ENCODE results near the gene AGBL4.

Gene AGBL4

DNA sequence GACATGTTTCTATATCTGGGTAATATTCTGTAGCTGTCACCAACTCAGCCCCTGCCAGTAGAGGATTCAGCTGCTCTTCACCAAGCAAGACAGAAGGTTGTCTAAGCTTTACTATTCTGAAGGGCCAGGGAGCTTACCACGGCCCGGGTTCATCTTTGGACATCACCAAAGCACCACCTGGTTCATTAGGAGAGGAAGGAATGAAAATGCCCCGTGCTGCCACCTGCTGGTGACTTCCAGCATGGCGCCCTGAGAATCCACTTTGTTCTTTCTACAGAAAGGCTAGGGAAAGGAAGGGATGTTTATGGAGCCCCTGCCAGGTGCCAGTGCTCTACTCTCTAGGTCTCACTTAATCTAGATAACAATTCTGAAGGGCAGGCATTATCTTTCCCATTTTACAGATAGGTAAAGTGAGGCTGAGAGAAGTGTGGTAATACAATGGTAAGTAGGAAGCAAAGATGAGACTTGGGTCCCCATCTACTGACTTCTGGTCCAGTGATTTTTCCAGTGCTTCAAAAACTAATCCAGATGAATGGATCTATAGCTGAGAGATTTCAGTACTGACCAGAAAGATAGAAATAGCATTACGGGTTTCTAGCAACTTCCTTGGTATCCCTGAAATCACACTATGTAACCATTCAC is 1326.6 kb downstream of the AGBL4 start:
- peak; percentile 43 for DNase-seq

DNA sequence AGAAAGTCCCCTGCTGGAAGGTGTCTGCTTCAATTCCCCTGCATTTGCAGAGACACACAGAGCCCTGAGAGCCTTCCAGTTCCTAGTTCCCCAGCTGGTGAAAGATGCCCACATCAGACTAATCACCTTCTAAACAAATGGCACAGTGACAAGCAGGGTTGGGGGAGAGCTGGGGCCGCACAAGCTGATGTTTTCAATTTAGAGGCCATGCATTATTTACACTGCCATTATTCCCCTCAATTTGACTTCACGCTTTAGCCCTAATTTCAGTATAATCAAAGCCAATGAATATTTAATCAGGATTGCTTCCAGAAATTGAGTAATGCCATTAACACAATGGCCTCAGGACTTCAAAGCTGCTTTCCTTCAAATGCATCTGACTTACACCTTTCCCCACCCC is 1328.6 kb downstream of the AGBL4 start:
- no peak for DNase-seq

DNA sequence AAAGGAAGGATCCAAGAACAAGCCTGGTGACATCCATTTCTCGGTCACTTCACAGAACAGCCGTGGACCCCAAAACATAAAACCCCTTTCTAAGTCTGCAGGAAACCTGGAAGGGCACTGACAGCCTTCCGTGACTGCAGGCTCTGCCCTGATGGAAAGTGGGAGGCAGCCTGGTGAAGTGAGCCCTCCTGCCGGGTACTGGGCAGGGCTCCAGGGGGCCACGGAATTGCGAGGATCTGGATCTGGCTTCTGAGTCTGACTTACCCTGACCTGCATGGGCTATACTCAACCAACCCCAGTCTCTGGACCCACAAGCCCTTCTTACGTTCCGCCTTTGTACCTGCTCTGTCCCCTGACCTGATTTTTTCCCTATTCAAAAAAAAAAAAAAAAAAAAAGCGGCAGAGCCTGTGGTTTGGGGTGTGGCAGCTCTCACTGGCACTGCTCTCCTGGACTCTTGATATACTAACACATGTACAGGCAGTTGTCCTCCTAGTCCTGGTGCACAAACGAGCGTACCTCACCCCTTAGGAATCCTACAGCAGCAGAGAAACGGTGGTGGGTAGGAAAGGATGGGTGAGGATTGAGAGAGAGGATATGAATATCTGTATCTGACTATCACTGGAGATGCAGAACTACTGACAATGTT is 1330.0 kb downstream of the AGBL4 start:
- no peak for DNase-seq

DNA sequence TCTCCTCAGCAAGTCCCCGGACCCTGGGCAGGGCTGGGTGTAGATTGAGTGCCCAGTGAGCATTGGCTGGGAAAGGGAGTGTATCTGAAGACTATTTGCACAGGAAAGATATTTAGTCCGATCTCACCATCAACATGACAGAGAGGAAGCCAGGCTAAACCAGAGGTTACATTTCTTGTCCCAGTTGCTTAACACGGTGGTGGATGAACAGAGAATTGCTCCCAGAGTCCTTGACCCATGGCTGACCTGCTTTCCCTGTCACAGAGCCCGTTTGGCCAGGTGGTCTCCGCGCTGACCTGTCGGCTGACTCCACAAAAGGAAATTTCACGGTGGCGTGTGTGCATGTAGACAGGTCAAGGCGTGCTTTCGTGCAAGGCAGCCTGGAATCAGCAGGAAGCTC is 1330.6 kb downstream of the AGBL4 start:
- DNase-seq: no peak

DNA sequence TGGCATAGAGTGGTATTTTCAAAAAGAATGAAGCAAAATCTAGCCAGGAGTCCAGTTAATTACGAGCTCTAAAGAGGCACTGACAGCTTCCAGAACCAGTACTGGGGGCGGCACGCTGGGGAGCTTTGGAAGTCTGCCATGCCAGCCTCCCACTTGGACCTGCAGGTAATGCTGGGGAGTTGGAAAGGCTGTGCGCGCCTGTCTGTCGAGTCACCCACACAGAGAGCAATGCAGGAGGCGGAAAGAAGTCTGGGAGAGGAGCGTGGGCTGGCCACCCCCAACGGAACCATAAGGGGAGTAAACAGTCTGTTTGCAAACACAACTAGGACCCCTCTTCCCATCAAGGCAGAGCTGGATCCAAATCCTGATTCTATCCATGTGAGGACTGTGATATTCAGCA is 1331.5 kb downstream of the AGBL4 start:
- DNase-seq: no peak

DNA sequence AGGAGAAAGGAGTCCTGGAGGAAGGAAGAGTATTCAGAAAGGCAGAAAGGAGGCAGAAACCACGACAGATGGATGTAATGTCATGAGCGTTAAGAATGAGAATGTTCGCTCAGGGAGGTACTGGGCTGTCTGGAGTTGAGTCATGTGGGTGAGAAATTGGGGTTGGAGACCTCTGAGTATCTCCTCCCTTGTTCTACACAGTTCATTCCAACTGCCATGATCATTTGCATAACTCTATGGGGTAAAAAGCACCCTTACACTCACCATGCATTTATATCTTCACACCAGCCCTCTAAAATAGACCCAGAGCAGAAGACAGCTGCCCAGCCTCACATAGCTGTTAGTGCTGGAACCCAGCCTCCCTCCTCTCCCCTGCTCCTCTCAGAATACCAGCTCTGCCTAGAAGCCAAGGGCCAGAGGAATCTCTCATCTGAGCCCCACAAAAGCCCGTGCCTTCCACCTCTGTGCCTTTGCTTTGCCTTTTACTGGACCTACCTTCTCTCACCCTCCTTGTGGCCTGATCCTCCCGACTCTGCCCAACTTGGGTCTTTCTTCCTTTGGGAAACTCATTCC is 1332.2 kb downstream of the AGBL4 start:
- DNase-seq: no peak

DNA sequence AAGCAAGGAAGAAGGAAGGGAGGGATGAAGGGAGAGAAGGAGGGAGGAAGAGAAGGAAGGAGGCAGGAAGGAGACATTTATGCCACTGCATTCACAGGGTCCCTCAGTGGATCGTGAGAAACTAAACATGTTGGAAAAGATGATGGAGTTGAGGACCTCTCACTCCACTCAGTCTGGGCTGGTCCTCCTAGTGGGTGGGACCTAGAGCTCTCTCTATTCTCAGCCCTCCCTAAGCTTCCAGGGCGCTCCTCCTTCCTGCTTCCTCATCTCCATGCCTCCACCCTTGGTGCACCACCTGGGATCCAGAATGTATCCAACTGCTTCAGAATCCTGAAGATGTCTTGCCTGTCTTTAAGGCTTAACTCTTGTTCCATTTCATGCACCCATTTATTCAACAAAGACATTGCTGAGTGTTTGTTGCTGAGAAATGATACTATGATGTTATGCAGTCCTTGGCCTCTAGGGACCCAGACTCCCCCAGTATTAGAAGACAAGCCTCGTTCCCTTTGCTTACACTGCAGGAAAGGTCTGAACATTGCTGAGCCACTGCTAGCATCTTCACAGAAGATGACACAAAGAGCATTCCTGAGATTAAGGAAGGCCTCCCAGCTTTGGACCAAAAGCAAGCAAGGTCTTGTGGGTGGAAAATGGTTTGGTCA is 1335.5 kb downstream of the AGBL4 start:
- DNase-seq: no peak

DNA sequence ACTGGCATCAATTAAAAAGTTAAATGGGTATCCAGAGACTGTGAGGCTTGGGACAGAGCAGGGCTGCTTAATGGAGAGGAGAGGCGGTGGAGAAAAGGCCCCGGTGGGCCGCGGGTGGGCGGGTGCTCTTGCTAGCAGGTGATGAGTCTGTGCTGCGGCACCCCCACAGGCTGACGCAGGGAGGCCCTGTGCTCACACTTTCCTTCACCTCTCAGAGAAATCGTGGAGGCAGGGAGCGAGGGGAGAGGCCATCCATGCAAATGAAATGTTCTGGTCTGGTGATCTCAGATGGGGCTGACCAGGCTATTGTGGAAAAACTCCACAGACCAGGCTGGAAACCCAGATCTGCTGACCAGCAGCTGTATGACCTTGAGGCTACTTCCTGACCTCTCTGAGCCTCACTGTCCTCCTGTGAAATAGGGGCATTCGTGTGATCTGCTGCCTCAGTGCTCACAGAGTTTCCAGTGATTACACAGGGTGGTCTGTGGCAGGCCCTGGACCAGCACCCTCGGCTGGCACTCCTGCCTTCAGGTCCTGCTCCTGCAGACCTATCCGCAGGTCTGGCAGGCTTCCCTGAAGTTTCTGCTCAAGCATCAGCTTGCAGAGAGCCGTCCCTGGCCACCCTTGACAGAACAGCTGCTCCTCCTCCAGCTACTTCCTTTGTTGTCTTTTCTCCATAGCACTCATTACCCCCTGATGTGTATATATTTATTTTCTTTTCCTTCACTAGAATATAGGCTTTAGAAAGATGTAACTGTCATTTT is 1336.3 kb downstream of the AGBL4 start:
- no peak for DNase-seq

DNA sequence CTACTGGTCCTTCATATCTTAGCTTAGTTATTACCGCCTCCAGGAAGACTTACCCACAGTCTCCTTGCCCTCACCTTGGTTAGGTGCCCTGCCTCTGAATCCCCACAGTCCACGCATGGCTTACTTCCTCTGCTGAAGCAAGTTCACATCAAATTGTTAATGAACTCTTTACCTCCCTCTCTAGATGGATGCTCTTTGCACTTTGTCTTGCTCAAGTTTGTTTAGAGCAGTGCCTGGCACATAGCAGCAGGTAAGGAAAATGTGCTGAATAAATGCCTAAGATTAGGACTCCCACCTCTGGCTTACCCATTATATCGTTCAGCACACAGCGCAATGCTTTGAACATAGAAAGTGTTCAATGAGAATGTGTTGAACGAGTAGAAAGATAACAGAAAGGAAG is 1337.6 kb downstream of the AGBL4 start:
- DNase-seq: no peak

DNA sequence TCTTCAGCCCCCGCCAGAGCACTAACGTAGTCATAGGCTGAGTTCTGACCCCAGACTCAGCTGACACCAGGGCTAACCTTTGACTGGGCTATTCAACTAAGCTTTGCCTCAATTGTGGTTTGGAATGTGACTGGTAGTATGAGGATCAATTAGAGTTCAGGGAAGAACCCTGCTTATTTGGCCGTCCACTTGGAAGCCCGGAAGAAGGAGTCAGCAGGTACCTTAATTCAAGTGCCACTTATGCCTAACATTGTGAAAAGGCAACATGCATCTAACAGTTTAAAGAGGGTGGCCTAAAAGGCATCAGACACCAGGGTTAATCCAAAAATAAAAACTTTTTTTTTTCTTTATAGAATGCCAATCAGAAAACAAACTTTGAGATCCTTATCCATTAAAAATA is 1339.4 kb downstream of the AGBL4 start:
- no peak for DNase-seq

DNA sequence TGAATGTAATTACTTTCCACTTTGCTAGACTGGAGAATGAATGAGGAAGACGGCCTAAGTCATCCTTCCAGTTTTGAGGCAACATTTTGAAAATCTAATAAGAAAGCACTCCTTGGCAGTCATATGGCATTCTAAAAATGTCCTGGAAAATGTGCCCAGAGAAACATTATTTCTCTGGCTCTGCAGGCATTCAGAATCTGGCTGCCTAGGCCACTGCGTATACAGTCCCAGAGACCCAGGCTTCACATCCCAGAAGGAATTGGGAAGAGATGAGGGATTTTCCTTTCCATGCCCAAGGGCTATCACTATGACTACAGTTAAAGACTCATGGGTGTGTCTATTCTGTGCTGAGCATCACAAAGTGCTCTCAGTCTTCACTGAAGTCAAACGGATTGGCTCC is 1339.9 kb downstream of the AGBL4 start:
- no peak for DNase-seq

DNA sequence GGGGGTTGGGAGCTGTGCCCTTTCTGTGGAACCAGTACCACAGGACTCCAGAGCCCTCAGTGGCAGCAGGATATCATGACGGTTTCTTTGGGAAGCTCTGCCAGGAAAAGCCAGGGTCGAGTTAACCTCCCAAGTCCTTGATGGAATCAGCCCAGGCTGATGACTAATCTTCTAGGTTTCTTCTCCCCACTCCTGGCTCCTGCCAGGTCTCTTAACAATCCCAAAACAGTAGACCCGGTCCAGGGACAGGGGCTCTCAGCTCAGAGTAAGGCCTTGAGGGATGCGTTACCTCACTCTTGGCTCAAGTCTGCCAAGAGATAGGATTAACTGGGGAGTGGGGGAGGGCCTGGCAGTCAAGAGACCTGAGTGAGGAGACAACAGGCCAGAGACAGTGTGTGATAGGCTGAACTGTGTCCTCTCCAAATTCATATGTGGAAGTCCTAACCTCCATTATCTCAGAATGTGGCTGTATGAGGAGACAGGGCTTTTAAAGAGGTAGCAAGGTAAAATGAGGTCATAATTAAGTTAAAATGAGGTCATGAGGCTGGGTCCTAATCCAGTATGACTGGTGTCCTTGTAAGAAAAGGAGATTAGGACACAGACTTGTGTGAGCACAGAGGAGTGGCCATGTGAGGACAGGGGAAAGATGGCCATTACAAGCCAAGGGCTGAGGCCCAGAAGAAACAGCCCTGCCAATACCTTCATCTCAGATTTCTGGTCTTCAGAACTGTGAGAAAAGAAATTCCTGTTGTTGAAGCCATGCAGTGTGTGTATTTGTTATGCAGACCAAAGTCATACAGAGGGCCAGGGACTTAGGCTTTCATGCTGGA is 1342.1 kb downstream of the AGBL4 start:
- DNase-seq: no peak

DNA sequence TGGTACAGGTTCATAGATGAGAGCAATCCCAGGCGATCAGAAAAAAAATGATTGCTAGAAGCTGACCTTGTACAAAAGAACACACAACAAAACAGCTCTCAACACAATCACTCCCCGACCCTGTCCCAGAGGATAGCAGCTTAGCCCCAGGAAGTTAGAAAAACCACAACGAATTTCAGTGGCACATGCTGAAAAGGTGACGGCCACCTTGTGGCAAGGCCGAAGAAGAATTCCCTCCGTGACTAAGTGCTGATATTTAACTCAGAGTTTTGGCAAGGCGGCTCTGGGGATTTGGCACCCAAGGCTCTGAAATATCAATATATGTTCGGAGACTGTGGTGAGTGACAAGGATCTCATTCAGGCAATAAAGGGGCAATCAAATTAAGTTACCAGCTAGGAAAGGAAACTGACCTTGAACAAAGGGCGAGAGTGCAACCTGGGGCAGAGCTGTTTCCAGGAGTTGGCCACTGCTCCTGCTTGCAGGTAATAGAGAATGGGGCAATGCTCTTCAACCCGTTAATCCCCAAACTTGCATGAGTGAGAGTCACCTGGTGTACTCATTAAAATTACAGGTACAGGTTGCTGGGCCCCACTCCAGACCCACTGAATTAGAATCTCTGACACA is 1343.2 kb downstream of the AGBL4 start:
- no peak for DNase-seq

DNA sequence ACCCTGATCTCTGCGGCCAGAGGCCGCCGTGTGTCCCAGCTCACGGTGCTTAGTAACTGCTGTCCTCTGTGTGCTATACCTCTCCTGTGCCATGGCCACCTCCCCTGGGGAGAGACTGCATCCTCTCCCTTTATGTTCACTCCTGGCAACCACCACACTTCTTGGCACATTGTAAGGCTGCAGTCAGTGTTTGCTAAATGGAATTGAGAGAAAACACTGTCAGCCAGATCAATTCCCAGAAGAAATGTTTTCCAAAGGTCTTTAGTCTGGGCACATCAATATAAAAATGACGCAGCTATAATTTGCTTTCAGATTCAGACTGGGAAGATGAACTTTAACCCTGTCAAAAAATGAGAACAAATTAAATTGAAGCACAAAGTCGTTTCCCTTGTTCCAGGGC is 1343.9 kb downstream of the AGBL4 start:
- no peak for DNase-seq

DNA sequence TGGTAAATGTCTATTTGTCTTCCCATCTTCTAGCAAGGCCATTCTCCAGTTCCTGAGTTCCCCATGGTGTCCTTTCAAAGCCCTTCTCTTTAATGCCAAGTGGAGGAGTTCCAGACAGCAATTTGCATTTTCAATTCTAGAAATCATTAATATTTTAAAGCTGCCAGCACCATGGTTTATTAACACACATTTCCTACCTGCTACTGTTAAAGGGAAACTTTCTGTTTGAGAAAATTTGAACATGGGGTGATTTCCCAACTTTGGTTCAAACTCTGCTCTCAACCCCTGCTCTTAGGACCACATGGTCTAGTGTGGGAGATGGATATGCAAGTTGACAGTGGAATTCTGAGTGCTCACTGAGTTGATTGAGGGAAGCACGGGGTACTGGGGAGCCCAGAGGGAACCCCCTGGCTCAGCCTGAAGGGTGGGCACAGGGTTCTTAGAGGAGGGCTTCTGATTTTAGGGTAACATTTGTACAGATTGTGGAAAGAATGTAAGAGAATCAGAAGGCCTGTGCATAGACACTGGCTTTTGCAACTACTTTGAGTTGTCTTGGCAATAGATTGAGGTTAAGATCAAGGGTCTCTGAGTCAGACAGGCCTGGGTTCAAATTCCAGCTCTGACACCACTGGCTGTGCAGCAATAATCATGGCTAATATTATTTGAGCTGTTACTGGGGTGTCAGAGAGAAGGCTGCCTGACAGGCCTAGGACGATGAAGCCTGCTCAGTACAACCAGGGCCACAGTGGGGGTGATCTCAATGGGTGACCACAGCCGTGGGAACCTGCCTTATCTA is 1344.8 kb downstream of the AGBL4 start:
- no peak for DNase-seq

DNA sequence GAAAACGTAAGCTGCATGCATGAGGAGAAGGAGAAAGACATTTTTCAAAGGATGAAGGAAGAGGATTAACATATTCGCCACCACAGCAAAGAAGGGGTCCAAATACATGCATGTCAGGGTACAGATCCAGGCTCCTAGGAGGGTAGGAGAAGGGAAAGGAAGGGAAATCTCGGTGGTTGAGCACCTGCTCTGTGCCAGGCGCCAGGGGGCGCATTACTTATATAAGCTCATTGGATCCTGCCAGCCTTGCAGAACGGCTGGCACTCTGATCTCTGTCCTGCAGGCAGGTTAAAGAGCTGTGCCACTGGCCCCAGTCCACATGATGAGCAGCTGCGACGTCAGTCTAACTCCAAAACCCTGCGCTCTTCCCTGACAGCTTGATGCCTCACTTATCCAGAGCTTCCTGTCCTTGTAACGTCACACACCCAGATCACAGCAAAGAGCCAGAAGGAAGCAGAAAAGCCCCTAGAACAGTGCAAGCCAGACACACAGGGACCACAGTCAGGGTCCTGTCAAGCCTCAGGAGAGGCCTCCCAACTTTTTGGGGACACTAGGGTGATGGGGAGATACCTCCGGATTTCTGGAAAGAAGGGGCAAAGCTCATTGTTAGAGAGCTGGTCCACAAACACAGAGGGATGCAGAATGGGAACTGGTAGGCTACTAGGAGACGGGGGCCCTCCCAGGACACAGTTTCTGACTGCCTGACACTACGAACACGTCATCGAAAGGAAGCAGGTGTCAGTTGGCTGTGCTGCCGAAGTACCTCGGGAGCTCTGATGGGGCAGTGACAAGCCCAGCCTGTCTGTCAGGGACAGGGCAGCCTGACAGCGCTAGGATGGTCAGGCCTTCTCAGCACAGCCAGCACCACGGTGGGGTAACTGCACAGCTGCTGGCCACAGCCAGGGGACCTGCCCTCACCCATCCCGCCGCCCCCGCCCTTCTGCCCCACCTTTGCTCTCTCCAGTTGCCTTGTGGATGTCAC is 1346.2 kb downstream of the AGBL4 start:
- peak; percentile 61 for DNase-seq

DNA sequence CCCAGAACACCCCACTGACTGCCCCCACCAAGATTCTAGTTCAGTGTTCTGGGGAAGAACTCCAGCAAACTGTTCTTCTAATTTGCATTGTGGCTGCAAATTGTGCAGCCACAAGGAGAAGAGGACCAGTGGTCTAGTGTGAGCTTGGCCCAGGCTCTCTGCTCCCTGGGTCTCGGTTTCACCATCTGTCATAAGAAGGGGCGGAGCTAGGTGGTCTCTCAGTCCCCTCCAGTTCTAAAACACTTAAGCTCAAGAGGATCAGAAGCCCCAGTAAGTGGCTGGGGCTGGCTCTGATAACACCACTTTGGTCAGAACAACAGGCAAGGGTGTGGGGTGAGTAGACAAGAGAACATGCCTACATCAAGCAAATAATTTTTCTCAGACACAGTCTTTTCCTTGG is 1346.9 kb downstream of the AGBL4 start:
- no peak for DNase-seq

DNA sequence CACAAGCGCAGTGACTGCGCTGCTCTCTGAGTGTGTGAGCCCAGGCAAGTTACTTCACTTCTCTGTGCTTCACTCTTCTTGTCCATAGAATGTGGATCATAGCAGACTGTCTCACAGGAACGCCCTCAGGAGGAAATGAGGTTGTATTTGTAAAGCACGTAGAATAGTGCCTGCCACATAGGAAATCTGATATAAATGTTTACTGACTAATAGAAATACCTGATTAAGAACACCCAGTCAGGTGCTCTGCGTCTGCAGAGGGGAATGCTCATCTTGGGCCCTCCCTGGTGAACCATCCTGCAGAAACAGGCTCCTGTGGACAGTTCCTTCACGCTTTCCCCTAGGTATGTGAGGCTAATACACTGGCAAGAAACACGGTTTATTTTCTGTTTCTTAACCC is 1347.4 kb downstream of the AGBL4 start:
- DNase-seq: no peak

DNA sequence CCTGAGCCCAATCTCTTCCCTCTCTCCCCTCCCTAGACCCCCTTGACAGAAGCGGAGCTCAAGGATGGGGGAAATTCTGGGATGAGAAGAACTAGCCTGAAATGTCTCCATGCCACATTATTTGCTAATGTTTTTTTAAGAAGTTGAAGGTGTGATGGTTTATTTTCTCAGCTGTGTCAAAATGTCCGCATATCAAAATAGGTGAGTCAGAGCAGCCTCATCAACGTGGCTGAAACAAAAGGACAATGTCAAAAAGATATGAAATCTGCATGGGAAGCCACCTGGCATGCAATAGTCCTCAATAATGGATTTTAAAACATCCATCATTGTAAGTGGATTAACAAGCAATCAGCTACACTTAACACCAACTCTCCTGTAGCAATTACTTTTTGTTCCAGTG is 1348.5 kb downstream of the AGBL4 start:
- DNase-seq: no peak

DNA sequence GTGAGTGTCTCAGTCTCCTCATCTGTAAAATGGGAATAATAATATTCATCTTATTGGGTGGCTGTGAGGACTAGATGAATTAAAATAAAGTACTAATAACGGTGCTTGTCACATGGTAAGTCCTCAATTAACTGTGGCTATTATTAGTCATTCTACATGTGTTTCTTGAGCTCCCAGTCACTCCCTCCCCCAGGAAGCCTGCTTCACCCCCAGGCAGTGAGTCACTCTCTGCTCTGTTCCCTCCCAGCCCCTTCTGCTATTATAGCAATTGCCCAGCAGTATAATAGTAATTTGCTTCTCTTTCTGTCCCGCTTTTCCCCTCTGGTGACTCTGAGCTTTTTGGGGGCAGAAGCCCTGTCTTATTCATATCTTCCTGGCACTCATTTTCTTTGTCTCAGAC is 1349.1 kb downstream of the AGBL4 start:
- peak; percentile 95 for DNase-seq
